A549 treated with Mapracorat at 1 μM for 4 hours (cell line): ENCODE results near the gene PCDHGB5. TPM values are rescaled to one million over a fixed set of nuclear protein-coding genes. Genes with fewer than 3 reads are reported as not detected.

Experiments
- total RNA-seq: library from RNA; stranded (reverse); fragments of 200-300 nt; extraction: Qiagen RNA extraction; gene quantifications from 5 replicates; pipeline ENCODE4 v1.2.3, GENCODE V29; 2022

Gene PCDHGB5
- total RNA-seq, 1 experiment from 2014 or later = 1.6 TPM

GRCh38 chr5:141420855-141421488 lies 23.2 kb downstream of the PCDHGB5 start, which contains the start of gene PCDHGA11:
Gene PCDHGA11 (plus strand): TSS chr5:141421051. CDS start chr5:141421228, 177 bp downstream.

GRCh38 chr5:141430332-141431113 lies 32.8 kb downstream of the PCDHGB5 start, which contains the start of gene PCDHGA12:
Gene PCDHGA12 (plus strand): TSS chr5:141430507. CDS start chr5:141430760, 253 bp downstream.

Other genes starting within 250 kb of the PCDHGB5 start
- gene PCDHB6, start 247.9 kb upstream of the PCDHGB5 start, total RNA-seq = 0.79 to 1.1 TPM (median 0.90 TPM) in 5 replicates
- 0.05 TPM in 1 of 5 replicates, not detected in the others for gene PCDHB7, start 225.3 kb upstream of the PCDHGB5 start, total RNA-seq
- gene PCDHB8, start 220.2 kb upstream of the PCDHGB5 start, total RNA-seq = 0.19 to 0.42 TPM (median 0.22 TPM) in 5 replicates
- 0.05 to 0.08 TPM (median 0.05 TPM) in 4 of 5 replicates, not detected in the other for gene PCDHB16, start 215.6 kb upstream of the PCDHGB5 start, total RNA-seq
- gene PCDHB9, start 210.8 kb upstream of the PCDHGB5 start, total RNA-seq = 0.03 to 0.26 TPM (median 0.05 TPM) in 3 of 5 replicates, not detected in the others
- not detected in 5 replicates for gene PCDHB10, start 205.6 kb upstream of the PCDHGB5 start, total RNA-seq
- 0.05 to 0.08 TPM (median 0.08 TPM) in 4 of 5 replicates, not detected in the other for gene PCDHB11, start 198.3 kb upstream of the PCDHGB5 start, total RNA-seq
- 0.06 TPM in 1 of 5 replicates, not detected in the others for gene PCDHB12, start 189.2 kb upstream of the PCDHGB5 start, total RNA-seq
- 0.04 to 0.12 TPM (median 0.05 TPM) in 5 replicates for gene PCDHB13, start 184.0 kb upstream of the PCDHGB5 start, total RNA-seq
- gene PCDHB14, start 174.6 kb upstream of the PCDHGB5 start, total RNA-seq = 0.05 to 0.21 TPM (median 0.14 TPM) in 5 replicates
- 0.06 to 0.11 TPM (median 0.10 TPM) in 3 of 5 replicates, not detected in the others for gene PCDHB15, start 152.6 kb upstream of the PCDHGB5 start, total RNA-seq
- gene SLC25A2, start 93.9 kb upstream of the PCDHGB5 start, total RNA-seq = not detected in 5 replicates
- 60.0 to 73.5 TPM (median 68.7 TPM) in 5 replicates for gene TAF7, start 77.2 kb upstream of the PCDHGB5 start, total RNA-seq
- 0.24 to 0.29 TPM (median 0.26 TPM) in 5 replicates for gene PCDHGA1, start 67.4 kb upstream of the PCDHGB5 start, total RNA-seq
- gene PCDHGA2, start 59.2 kb upstream of the PCDHGB5 start, total RNA-seq = 0.42 to 0.91 TPM (median 0.68 TPM) in 5 replicates
- not detected in 5 replicates for gene PCDHGA3, start 54.1 kb upstream of the PCDHGB5 start, total RNA-seq
- gene PCDHGB1, start 47.8 kb upstream of the PCDHGB5 start, total RNA-seq = 1.3 to 2.0 TPM (median 1.9 TPM) in 5 replicates
- 0.07 to 0.22 TPM (median 0.12 TPM) in 5 replicates for gene PCDHGA4, start 42.9 kb upstream of the PCDHGB5 start, total RNA-seq
- gene PCDHGB2, start 38.0 kb upstream of the PCDHGB5 start, total RNA-seq = 0.06 to 0.11 TPM (median 0.07 TPM) in 4 of 5 replicates, not detected in the other
- 0.09 to 0.17 TPM (median 0.14 TPM) in 5 replicates for gene PCDHGA5, start 33.8 kb upstream of the PCDHGB5 start, total RNA-seq
- 0.10 to 0.31 TPM (median 0.21 TPM) in 5 replicates for gene PCDHGB3, start 27.7 kb upstream of the PCDHGB5 start, total RNA-seq
- gene PCDHGA6, start 24.1 kb upstream of the PCDHGB5 start, total RNA-seq = 0.13 to 0.27 TPM (median 0.21 TPM) in 5 replicates
- 0.69 to 1.1 TPM (median 0.90 TPM) in 5 replicates for gene PCDHGA7, start 15.2 kb upstream of the PCDHGB5 start, total RNA-seq
- 0.55 to 1.0 TPM (median 0.97 TPM) in 5 replicates for gene PCDHGB4, start 10.2 kb upstream of the PCDHGB5 start, total RNA-seq
- 0.02 to 0.06 TPM (median 0.06 TPM) in 3 of 5 replicates, not detected in the others for gene PCDHGA8, start 5.3 kb upstream of the PCDHGB5 start, total RNA-seq
- gene PCDHGA9, start 4.8 kb downstream of the PCDHGB5 start, total RNA-seq = 0.06 to 0.08 TPM (median 0.06 TPM) in 3 of 5 replicates, not detected in the others
- 0.08 to 0.13 TPM (median 0.12 TPM) in 5 replicates for gene PCDHGB6, start 10.1 kb downstream of the PCDHGB5 start, total RNA-seq
- 0.02 to 0.03 TPM in 2 of 5 replicates, not detected in the others for gene PCDHGA10, start 15.0 kb downstream of the PCDHGB5 start, total RNA-seq
- 0.05 to 0.10 TPM (median 0.07 TPM) in 3 of 5 replicates, not detected in the others for gene PCDHGB7, start 19.7 kb downstream of the PCDHGB5 start, total RNA-seq
- gene PCDHGA11, start 23.1 kb downstream of the PCDHGB5 start, total RNA-seq = 0.04 to 0.06 TPM (median 0.05 TPM) in 3 of 5 replicates, not detected in the others
- gene PCDHGA12, start 32.6 kb downstream of the PCDHGB5 start, total RNA-seq = 0.02 TPM in 1 of 5 replicates, not detected in the others
- gene PCDHGC3, start 78.0 kb downstream of the PCDHGB5 start, total RNA-seq = 5.1 to 6.3 TPM (median 5.9 TPM) in 5 replicates
- not detected in 5 replicates for gene PCDHGC4, start 87.1 kb downstream of the PCDHGB5 start, total RNA-seq
- gene PCDHGC5, start 91.1 kb downstream of the PCDHGB5 start, total RNA-seq = not detected in 5 replicates
- 95.8 to 107 TPM (median 98.2 TPM) in 5 replicates for gene DIAPH1, start 221.1 kb downstream of the PCDHGB5 start, total RNA-seq
- 44.0 to 51.0 TPM (median 48.7 TPM) in 5 replicates for gene HDAC3, start 238.9 kb downstream of the PCDHGB5 start, total RNA-seq
- gene RELL2, start 239.1 kb downstream of the PCDHGB5 start, total RNA-seq = 3.5 to 5.4 TPM (median 4.5 TPM) in 5 replicates